GM10248 (cell line): ENCODE measurements around the gene UGT1A7.

Experiments
- CTCF ChIA-PET: fragments of 300-600 bp; sonication (Branson Sonifier 250); formaldehyde crosslinking; extraction: SDS; loops from one replicate; lab custom pipeline; 2021; ENCODE audit warnings: antibody characterized with exemption; lab: Yijun Ruan, JAX
- POLR2A ChIA-PET: fragments of 350-650 bp; sonication (Branson Sonifier 250); formaldehyde crosslinking; extraction: SDS; loops from one replicate; lab custom pipeline; 2020; ENCODE audit warnings: antibody characterized with exemption; lab: Yijun Ruan, JAX
- DNase-seq: peaks from one replicate; pipeline ENCODE4 v3.0.0; 2012; ENCODE audit errors: extremely low spot score
- TF ChIP-seq, protein P1 (sequence below): IDR thresholded peaks from 2 replicates; pipeline ENCODE4 v1.5.1; 2012; ENCODE audit warnings: mild to moderate bottlenecking, low read depth; ENCODE audit errors: extremely low read depth, missing control alignments, control extremely low read depth

Gene UGT1A7

DNA sequence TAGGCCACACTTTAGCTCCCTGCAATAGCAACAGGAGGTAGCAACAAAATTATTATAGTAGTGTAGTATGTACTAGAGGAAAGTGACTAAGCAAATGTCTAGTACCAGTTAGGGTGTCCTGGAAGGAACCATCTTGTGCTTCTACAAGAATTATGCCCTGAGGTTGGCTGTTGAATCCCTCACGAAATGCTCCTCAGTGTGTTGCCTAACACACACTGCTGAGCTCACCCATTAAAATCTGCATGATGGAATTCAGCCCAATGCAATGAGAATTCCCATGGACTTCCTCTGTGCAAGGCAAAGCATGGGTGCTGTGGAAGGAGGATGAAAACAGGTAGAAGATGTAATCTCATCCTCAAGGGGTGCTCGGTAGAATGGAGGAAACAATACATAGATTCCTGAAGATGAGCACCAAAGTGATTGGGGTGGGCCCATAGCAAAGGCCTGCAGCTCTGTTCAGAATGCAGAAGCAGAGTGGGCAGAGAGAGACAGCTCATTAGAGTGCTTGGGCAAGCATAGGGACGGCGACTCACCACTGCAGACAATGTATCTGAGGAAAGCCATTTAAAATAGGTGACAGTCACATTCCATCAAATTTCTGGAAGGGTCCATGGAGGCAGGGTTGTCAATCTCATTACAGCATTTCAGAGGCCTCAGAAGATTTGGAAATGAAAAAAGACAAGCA is 1.2 kb upstream of the UGT1A7 start:
- ChIA-PET CTCF (interaction anchor here (1.0 kb wide), 1 partner anchor 9 kb away, joined by 4 read pairs; the partner anchor contains the start of gene UGT1A9), POLR2A (no interaction called here)
- DNase-seq: no peak
- TF ChIP-seq, protein P1, sequence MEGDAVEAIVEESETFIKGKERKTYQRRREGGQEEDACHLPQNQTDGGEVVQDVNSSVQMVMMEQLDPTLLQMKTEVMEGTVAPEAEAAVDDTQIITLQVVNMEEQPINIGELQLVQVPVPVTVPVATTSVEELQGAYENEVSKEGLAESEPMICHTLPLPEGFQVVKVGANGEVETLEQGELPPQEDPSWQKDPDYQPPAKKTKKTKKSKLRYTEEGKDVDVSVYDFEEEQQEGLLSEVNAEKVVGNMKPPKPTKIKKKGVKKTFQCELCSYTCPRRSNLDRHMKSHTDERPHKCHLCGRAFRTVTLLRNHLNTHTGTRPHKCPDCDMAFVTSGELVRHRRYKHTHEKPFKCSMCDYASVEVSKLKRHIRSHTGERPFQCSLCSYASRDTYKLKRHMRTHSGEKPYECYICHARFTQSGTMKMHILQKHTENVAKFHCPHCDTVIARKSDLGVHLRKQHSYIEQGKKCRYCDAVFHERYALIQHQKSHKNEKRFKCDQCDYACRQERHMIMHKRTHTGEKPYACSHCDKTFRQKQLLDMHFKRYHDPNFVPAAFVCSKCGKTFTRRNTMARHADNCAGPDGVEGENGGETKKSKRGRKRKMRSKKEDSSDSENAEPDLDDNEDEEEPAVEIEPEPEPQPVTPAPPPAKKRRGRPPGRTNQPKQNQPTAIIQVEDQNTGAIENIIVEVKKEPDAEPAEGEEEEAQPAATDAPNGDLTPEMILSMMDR: no peak

DNA sequence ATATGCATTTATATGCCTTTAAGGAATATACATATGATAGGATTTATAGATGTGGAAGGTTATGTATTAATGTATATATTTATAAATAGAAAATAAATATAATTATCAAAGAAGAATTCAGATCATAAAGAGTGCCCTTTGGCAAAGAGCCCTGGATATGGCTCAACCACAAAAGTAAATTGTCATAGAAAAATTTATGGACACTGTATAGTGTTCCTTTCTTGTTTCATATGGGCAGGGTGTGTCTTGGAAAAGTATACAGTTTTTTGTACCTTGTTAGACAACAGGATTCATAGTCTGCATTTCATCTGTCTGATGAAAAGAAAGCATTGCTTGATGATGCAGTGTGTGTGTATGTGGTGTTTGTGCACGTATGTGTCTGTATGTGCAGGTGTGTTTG is 2.9 kb downstream of the UGT1A7 start:
- TF ChIP-seq, protein P1: no peak
- DNase-seq: no peak
- ChIA-PET CTCF (no interaction called here), POLR2A (no interaction called here)

DNA sequence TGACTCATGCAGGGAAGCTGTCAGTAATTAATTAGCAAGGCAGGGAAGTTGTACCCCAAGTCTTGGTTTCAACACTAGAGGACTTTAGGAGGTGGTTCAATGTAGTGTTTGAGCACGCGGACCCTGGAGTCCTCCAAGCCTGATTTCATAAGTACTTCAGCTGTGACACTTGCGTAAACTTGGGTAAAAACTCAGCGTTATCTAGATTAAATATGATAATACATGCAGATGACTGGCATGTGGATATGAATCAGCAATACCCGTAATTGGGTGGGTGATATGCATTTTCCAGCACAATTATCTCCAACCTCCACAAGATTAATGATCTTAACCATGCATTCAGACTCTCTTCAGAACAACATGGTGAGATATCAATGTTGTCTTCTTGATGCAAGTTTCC is 5.2 kb downstream of the UGT1A7 start:
- CTCF ChIA-PET: no interaction called here
- TF ChIP-seq, protein P1: no peak
- POLR2A ChIA-PET: no interaction called here
- DNase-seq: no peak

DNA sequence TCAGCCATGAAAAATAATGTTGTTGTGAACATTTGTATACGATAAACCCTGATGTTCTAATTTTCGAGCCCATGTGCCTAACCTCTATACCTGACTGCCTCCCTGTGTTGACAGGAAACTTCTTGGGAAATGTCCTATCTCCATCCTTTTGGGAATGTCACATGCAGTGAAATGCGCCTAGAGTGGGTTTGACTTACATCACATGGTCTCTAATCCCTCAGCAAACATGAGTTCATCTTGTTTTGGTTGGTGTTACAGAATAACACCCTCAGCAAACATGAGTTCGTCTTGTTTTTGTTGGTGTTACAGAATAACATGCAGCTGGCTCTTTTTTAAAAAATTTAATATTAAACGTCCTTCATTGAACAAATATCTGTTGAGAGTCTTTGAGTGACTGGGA is 6.6 kb downstream of the UGT1A7 start:
- no peak for DNase-seq
- ChIA-PET POLR2A (no interaction called here), CTCF (no interaction called here)
- TF ChIP-seq, protein P1: no peak

DNA sequence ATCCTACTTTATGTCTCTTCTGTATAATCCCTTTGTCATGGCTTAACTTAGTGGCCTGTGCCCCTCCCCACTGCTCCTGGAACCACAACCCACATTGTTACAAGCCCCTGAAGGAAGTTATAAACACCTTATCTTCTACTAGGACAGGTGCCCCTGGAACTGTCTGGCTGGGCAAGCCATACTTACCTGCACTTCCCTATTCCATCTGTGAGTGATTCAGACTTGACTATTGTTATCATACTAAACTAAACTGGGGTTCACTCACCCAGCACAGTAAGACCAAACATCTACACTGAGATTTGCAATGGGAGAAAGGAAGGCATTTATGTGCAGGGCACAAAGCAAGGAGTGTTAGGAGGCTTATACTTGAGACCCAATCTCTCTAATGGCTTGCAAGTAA is 7.3 kb downstream of the UGT1A7 start:
- POLR2A ChIA-PET: no interaction called here
- CTCF ChIA-PET: no interaction called here
- no peak for DNase-seq
- TF ChIP-seq, protein P1: no peak

DNA sequence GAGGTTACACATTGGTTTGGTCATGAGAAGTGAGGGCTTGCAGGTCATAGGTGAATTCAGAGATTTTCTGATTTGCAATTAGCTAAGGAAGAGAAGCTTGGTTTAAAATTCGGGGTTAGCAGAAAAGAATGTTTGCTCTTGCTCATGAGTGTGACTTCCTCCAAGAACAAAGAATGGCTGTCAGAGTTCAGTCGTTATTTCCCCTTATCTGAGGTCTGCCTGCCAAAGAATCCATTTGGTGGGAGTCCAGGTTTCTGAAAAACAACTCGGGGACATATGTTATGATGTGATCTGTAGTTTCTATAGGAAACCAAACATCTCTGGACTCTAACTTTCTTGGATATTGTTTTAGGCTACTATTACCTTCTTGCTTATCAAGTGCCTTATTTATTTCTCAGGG is 7.8 kb downstream of the UGT1A7 start:
- no peak for DNase-seq
- ChIA-PET CTCF (no interaction called here), POLR2A (no interaction called here)
- TF ChIP-seq, protein P1: no peak

DNA sequence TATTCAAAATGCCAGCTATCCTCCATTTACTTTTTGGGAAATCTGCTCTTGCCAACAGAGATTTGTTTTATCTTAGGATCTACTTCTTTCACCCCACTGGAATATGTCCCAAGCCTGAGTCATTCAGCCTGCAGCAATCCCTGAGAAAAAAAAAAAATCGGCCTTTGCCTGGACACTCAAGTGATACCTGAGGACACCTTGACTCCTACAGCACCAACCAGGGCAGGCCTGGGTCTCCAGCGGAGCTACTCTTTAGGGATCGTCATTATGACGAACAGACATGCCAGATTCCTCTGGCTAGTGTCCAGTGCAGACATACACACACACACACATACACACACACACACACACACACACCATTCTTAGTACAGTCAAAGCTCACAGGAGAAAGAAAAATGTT is 8.7 kb downstream of the UGT1A7 start:
- no peak for DNase-seq
- ChIA-PET POLR2A (no interaction called here), CTCF (no interaction called here)
- TF ChIP-seq, protein P1: no peak
